K562 (cell line): Measurements from ENCODE around the gene HSPB8.

Source experiments
- BRCA1 ChIP-seq, 2 experiments: fragments of 450-650 bp in 1 of 2; sonication (generic) in 1 of 2; formaldehyde crosslinking in 1 of 2; IDR thresholded peaks; 2 replicates each; pipeline versions ENCODE4 v1.5.0 to v1.6.1; 2017 to 2020; ENCODE audit warnings: mild to moderate bottlenecking in 1 of 2, missing genetic modification reagents in 1 of 2
- GTF2F1 ChIP-seq: IDR thresholded peaks from 2 replicates; pipeline ENCODE4 v1.6.1; 2011; ENCODE audit warnings: low read depth, low read length, improper control_type of control experiment
- NFIC ChIP-seq: fragments of 450-650 bp; IDR thresholded peaks from 2 replicates; pipeline ENCODE4 v1.6.1; 2017; ENCODE audit warnings: mild to moderate bottlenecking, inconsistent platforms
- POLR2B ChIP-seq: fragments of 450-650 bp; IDR thresholded peaks from 2 replicates; pipeline ENCODE4 v1.6.1; 2018; ENCODE audit warnings: low read depth; ENCODE audit not compliant: partially characterized antibody
- SMARCC2 ChIP-seq: fragments of 450-650 bp; IDR thresholded peaks from 2 replicates; pipeline ENCODE4 v1.6.1; 2017; ENCODE audit warnings: antibody characterized with exemption, moderate library complexity, mild to moderate bottlenecking, low read depth
- ZNF274 ChIP-seq: IDR thresholded peaks from 2 replicates; pipeline ENCODE4 v1.6.1; 2011; ENCODE audit warnings: low read depth, mild to moderate bottlenecking, low read length, moderate library complexity, borderline replicate concordance
- TF ChIP-seq, protein P1 (sequence below): fragments of 250-450 bp; sonication (Bioruptor Pico); IDR thresholded peaks from 2 replicates; pipeline ENCODE4 v1.5.0; 2020; ENCODE audit warnings: mild to moderate bottlenecking, borderline replicate concordance
- TF ChIP-seq, protein P2 (sequence below), 2 experiments: fragments of 200-800 bp in 1 of 2; sonication (Bioruptor generic) in 1 of 2; sonication (generic) in 1 of 2; formaldehyde crosslinking in 1 of 2; IDR thresholded peaks in 1 of 2; conservative IDR thresholded peaks in 1 of 2; 2 replicates each; pipeline versions ENCODE4 v1.5.0 to v1.6.1; 2016 to 2020; ENCODE audit warnings: missing compliant biosample characterization in 1 of 2, missing genetic modification characterization in 1 of 2, missing genetic modification reagents in 1 of 2

DNA sequence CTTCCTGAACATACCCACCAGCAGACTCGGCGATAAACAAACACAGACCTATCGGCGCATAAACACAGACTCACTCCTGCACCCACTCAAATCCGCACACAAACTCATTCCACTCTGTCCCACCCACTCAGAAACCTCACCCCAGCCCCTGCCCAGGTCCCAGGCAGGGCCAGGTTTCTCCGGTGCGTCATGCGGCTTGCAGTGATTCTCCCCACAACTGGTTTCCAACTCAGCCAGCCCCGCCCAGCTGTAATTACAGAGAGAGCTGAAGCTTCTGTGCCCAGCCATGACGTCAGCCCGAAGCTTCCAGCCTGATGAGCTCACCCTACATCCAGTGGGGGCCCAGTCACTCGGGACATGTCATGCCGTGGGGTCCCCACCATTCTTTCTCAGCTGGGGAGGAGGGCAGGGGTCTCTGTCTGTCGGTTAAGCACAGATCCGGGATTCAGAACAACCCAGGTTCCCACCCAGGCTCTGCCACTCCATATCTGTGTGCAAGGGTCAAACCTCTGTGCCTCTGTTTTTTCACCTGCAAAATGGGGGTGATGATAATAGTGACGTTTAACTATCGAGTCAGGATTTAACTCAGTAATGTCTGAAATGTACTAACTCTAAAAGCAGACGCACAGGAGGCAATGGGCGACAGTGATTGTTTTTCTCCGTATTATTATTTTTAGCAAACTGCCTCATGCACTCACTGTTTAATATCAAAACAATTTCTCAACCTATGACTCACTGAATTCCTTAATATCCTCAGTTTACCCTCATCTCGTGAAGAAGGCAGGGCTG is 2.3 kb upstream of the HSPB8 start:
- TF ChIP-seq NFIC (no peak), GTF2F1 (no peak), POLR2B (no peak), ZNF274 (no peak), BRCA1 (IDR thresholded peaks at IDR 0.05) (no peak), BRCA1 (CRISPR knock-in tag; IDR thresholded peaks at IDR 0.05) (no peak), SMARCC2 (no peak)
- TF ChIP-seq, protein P1, sequence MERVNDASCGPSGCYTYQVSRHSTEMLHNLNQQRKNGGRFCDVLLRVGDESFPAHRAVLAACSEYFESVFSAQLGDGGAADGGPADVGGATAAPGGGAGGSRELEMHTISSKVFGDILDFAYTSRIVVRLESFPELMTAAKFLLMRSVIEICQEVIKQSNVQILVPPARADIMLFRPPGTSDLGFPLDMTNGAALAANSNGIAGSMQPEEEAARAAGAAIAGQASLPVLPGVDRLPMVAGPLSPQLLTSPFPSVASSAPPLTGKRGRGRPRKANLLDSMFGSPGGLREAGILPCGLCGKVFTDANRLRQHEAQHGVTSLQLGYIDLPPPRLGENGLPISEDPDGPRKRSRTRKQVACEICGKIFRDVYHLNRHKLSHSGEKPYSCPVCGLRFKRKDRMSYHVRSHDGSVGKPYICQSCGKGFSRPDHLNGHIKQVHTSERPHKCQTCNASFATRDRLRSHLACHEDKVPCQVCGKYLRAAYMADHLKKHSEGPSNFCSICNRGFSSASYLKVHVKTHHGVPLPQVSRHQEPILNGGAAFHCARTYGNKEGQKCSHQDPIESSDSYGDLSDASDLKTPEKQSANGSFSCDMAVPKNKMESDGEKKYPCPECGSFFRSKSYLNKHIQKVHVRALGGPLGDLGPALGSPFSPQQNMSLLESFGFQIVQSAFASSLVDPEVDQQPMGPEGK (CRISPR knock-in tag): no peak
- TF ChIP-seq, protein P2, sequence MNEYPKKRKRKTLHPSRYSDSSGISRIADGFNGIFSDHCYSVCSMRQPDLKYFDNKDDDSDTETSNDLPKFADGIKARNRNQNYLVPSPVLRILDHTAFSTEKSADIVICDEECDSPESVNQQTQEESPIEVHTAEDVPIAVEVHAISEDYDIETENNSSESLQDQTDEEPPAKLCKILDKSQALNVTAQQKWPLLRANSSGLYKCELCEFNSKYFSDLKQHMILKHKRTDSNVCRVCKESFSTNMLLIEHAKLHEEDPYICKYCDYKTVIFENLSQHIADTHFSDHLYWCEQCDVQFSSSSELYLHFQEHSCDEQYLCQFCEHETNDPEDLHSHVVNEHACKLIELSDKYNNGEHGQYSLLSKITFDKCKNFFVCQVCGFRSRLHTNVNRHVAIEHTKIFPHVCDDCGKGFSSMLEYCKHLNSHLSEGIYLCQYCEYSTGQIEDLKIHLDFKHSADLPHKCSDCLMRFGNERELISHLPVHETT (CRISPR knock-in tag; conservative IDR thresholded peaks at IDR 0.05 in 1 of 2, IDR thresholded peaks at IDR 0.05 in 1 of 2): no peak
